HCT116 (cell line): ENCODE results near the gene KSR1.

Experiments used
- EGR1 ChIP-seq: IDR thresholded peaks from 2 replicates; pipeline ENCODE4 v1.6.1; 2012; ENCODE audit warnings: low read depth
- EZH2 ChIP-seq: fragments of 200-600 bp; sonication (generic); IDR thresholded peaks from 2 replicates; pipeline ENCODE4 v1.6.1; 2017; ENCODE audit warnings: antibody characterized with exemption, mixed run types
- EZH2phosphoT487 ChIP-seq: fragments of 200-600 bp; IDR thresholded peaks from 2 replicates; pipeline ENCODE4 v1.6.1; 2018; ENCODE audit warnings: antibody characterized with exemption, borderline replicate concordance
- POLR2A ChIP-seq: IDR thresholded peaks from 2 replicates; pipeline ENCODE4 v1.7.0; 2011; ENCODE audit warnings: borderline replicate concordance; ENCODE audit not compliant: insufficient read depth, insufficient read length; ENCODE audit errors: extremely low read depth
- RAD21 ChIP-seq: IDR thresholded peaks from 2 replicates; pipeline ENCODE4 v1.6.1; 2012; ENCODE audit warnings: low read depth, mild to moderate bottlenecking
- SP1 ChIP-seq: IDR thresholded peaks from 2 replicates; pipeline ENCODE4 v1.6.1; 2012; ENCODE audit warnings: low read depth
- TCF7L2 ChIP-seq: IDR thresholded peaks from 2 replicates; pipeline ENCODE4 v1.7.0; 2011; ENCODE audit warnings: borderline replicate concordance, inconsistent platforms; ENCODE audit not compliant: insufficient read depth, insufficient read length; ENCODE audit errors: extremely low read depth
- YY1 ChIP-seq: IDR thresholded peaks from 2 replicates; pipeline ENCODE4 v1.6.1; 2011; ENCODE audit warnings: low read length, low read depth, moderate library complexity, mild to moderate bottlenecking; ENCODE audit not compliant: insufficient replicate concordance; ENCODE audit errors: extremely low read depth
- ZNF274 ChIP-seq: fragments of 200-500 bp; sonication (Bioruptor generic); IDR thresholded peaks from 2 replicates; pipeline ENCODE4 v1.6.1; 2014; ENCODE audit warnings: mild to moderate bottlenecking, low read depth, low read length, inconsistent platforms
- TF ChIP-seq, protein P1 (sequence below), 3 experiments: fragments of 200-600 bp in 1 of 3; sonication (generic) in 1 of 3; IDR thresholded peaks in 2 of 3; conservative IDR thresholded peaks in 1 of 3; 2 replicates each; pipeline ENCODE4 v1.5.1; 2012 to 2017; ENCODE audit warnings: low read depth in 2 of 3, low read length in 2 of 3, antibody characterized with exemption in 1 of 3, borderline replicate concordance in 1 of 3, control low read depth in 1 of 3, mild to moderate bottlenecking in 1 of 3, mixed read lengths in 1 of 3, mixed run types in 1 of 3, moderate library complexity in 1 of 3; ENCODE audit not compliant: insufficient read depth in 1 of 3
- TF ChIP-seq, protein P2 (sequence below): IDR thresholded peaks from 2 replicates; pipeline ENCODE4 v1.6.1; 2011; ENCODE audit warnings: mild to moderate bottlenecking, low read length, moderate library complexity; ENCODE audit not compliant: insufficient replicate concordance; ENCODE audit errors: extremely low read depth

DNA sequence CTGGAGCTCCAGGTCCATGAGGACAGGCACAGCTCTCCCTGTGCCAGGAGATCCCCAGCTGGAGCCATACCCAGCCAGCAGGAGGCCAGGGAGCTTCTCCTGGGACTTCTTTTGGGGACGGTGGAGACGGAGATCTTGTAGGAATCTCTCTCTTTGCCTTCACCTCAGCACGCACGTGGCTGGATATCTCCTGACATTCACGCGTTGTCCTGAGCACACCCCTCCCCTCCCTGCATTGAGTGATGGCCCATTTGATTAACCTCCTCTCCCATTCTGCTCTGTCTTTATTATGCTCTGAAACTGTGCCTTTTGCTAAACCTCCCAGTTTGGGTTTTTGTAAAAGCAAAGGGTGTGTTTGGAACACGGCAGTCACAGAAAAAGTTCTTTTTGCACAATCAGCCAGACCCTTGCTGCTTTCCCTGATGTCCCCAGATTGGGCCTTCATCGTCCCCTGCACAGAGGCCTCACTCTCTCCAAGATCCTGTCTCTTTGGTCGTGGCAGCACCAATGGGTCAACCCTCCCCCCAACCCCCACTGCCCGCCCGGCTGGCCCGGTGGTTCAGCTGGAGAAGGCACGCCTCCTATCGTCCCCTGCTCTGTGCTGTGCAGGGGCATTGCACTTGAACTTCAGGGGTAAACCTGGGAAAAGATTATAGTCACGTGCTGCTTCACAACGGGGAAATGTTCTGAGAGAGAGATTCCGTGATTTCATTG lies 142.2 kb downstream of the KSR1 start:
- no peak for TF ChIP-seq YY1
- no peak for TF ChIP-seq TCF7L2
- no peak for TF ChIP-seq POLR2A
- TF ChIP-seq, protein P1, sequence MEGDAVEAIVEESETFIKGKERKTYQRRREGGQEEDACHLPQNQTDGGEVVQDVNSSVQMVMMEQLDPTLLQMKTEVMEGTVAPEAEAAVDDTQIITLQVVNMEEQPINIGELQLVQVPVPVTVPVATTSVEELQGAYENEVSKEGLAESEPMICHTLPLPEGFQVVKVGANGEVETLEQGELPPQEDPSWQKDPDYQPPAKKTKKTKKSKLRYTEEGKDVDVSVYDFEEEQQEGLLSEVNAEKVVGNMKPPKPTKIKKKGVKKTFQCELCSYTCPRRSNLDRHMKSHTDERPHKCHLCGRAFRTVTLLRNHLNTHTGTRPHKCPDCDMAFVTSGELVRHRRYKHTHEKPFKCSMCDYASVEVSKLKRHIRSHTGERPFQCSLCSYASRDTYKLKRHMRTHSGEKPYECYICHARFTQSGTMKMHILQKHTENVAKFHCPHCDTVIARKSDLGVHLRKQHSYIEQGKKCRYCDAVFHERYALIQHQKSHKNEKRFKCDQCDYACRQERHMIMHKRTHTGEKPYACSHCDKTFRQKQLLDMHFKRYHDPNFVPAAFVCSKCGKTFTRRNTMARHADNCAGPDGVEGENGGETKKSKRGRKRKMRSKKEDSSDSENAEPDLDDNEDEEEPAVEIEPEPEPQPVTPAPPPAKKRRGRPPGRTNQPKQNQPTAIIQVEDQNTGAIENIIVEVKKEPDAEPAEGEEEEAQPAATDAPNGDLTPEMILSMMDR (IDR thresholded peaks at IDR 0.05 in 2 of 3, conservative IDR thresholded peaks at IDR 0.05 in 1 of 3; ENCODE audit: borderline replicate concordance in 1 of 3, insufficient read depth in 1 of 3, low read depth in 2 of 3, low read length in 2 of 3): no peak
- TF ChIP-seq EZH2: no peak
- TF ChIP-seq ZNF274: no peak
- TF ChIP-seq, protein P2, sequence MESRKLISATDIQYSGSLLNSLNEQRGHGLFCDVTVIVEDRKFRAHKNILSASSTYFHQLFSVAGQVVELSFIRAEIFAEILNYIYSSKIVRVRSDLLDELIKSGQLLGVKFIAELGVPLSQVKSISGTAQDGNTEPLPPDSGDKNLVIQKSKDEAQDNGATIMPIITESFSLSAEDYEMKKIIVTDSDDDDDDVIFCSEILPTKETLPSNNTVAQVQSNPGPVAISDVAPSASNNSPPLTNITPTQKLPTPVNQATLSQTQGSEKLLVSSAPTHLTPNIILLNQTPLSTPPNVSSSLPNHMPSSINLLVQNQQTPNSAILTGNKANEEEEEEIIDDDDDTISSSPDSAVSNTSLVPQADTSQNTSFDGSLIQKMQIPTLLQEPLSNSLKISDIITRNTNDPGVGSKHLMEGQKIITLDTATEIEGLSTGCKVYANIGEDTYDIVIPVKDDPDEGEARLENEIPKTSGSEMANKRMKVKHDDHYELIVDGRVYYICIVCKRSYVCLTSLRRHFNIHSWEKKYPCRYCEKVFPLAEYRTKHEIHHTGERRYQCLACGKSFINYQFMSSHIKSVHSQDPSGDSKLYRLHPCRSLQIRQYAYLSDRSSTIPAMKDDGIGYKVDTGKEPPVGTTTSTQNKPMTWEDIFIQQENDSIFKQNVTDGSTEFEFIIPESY: no peak
- TF ChIP-seq EGR1: no peak
- no peak for TF ChIP-seq RAD21
- TF ChIP-seq EZH2phosphoT487: no peak
- no peak for TF ChIP-seq SP1
